Dermis microvascular lymphatic vessel endothelial cell (primary cell): ENCODE results near the gene COMP. TPM values are rescaled to one million over a fixed set of nuclear protein-coding genes. Genes with fewer than 3 reads are reported as not detected.
A peak's percentile ranks its signal among the peaks of the same experiment; 100 is the strongest.

Source experiments
- DNase-seq, 2 donors: peaks; one replicate each; pipeline versions ENCODE4 v3.0.0 to v3.0.0-alpha.2; 2010; ENCODE audit warnings: low read depth in 2 of 2
- total RNA-seq: library from RNA; depleted of rRNA; stranded (reverse); fragments of >200 nt; gene quantifications from 2 replicates; pipeline ENCODE4 v1.2.1, GENCODE V29; 2014

The COMP gene
- total RNA-seq, 1 donor from 2014 or later, result not detected

DNA sequence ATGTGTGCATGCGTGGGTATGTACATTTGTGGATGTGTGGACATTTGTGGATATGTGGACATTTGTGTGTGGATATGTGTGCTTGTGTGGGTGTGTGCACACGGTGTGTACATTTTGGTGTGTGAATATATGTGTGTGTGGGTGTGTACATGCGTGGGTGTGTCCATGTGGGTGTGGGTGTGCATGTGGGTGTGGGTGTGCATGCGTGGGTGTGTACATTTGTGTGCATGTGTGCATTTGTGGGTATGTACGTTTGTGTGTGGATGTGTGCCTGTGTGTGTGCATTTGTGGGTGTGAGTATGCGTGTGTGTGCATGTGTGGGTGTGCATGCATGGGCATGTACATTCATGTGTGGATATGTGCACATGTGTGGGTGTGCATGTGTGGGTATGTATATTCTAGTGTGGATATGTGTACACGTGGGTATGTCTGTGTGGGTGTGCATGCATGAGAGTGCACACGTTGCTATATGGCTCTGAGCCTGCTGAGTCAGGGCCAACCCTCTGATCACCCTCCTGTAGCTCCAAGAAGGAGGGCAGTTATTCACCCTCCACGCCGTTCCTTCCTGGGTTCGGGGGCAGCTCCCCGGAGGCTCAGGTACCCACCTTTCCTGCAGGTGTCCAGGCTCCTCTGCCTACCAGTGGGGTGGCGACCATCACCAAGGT, 20.3 kb downstream of the COMP start:
- no peak for DNase-seq

DNA sequence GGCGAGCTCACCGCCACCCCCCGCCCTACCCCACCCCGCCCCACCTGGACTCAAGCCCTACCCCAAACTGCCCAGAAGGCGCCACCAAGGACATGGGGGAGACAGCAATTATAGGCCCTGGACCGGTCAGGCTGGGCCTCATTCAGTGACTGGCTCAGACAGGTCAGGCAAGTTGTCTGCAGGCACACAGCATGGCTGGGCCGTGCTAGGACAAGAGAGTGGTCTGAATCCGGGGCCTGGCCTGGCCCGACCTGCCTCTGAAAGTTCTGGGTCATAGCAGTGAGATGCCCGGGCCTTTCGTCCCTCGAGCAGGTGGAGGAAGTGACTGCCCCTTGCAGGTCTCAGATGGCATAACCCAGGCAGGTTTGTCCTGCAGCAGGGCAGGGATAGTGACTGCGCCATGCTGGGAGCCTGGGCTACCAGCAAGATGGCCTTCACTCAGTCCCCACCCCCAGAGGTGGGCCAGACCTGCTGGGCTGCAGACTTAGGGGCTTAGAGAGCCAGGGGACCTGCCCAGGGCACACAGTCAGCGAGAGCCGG, 21.0 kb downstream of the COMP start:
- no peak for DNase-seq

DNA sequence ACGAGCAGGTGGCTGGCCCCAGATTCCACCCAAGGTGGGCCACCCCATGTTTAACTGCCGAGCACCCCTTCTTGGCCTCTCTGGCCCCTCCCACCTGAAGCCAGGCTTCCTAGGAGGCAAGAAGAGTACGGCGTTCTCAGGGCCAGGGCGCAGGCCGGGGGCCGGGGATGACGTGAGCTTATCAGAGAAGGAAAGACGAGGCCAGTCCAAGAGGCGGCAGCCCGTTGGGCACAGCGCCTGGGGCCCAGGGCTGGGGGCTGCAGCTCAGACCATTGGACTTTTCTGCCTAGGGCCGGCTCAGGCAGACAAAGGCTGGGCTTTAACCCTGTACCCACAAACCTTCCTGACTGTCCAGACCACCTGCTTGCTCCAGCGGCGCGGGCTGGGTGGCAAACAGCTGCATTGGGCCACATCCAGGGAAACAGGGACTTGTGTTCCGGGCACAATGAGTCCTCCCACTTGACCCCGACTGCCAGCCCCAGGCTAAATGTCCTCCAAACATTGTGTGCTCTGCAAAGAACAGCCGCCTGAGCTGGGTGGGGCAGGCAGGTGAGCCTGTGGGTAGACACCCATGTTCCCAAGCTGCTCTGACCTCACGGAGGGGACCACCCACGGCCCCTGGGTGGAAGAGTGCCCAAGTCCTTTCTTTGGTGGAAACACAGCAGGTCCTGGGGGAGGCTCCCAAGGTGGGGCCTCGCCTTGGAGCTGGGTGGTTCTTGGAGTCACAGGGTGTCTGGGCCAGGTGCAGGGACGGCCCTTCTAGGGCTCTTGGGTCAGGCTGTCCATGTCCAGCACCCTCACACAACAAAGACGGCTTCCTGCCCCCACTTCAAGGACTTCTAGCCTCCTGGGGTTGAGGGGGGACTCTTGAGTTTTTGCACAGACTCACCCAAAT, 21.9 kb downstream of the COMP start:
- no peak for DNase-seq

DNA sequence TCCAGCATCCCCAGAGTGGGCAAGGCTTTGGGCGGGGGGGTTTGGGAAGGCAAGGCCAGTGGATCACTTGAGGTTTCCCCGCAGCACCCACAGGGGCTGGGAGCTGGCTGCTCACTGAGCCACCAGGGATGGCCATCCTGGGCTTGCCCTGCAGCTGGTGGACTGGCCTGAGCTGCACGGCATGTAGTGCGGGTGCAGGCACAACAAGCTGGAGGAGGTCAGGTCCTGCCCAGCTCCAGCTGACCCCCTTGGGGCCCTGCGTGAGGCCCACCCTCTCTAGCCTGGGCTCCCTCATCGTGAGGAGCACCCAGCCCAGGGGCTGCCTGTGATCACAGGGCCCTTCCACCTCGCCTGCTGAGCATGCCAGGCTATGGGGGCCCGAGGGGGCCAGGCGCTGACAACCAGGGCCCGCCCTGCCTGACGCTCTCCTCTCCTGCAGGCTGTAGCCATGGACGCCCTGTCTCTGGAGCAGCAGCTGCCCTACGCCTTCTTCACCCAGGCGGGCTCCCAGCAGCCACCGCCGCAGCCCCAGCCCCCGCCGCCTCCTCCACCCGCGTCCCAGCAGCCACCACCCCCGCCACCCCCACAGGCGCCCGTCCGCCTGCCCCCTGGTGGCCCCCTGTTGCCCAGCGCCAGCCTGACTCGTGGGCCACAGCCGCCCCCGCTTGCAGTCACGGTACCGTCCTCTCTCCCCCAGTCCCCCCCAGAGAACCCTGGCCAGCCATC, 22.9 kb downstream of the COMP start:
- DNase-seq, result no peak

DNA sequence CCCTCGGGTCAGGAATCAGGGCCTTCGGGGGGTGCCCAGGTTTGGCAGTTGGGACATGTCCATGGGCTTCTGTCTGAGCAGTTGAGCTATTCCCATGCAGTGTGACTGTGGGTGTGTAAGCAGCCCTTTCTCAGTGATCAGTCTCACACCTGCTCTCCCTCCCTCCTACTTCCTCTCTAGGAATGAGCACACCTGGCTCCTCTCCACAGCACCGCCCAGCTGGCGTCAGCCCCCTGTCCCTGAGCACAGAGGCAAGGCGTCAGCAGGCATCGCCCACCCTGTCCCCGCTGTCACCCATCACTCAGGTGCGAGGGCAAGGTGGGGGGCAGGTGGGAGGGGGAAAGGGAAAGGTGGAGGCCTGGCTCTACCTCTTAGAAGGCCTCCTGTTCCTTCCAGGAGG, 25.9 kb downstream of the COMP start:
- DNase-seq, result no peak

DNA sequence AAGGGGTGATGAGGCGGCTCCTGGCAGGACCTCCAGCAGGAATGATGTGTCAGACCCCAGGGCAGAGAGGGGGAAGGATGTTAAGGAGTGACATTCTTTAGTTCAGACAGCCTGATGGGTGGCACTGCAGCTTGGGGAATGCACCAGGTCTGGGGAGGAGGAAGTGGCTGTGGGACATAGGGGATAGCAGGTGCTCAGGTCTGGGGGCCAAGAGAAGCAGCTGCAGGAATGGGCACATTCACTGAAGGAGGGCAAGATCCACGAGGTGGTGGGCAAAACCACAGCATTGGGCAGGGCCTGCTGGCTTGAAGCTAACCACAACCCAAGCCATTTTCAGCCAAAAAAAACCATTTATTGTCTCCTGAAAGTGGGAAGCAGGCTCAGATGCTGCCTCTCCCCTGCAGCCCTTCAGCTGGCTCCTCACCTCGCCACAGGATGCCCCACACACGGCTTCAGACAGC, 26.5 kb downstream of the COMP start:
- no peak for DNase-seq

DNA sequence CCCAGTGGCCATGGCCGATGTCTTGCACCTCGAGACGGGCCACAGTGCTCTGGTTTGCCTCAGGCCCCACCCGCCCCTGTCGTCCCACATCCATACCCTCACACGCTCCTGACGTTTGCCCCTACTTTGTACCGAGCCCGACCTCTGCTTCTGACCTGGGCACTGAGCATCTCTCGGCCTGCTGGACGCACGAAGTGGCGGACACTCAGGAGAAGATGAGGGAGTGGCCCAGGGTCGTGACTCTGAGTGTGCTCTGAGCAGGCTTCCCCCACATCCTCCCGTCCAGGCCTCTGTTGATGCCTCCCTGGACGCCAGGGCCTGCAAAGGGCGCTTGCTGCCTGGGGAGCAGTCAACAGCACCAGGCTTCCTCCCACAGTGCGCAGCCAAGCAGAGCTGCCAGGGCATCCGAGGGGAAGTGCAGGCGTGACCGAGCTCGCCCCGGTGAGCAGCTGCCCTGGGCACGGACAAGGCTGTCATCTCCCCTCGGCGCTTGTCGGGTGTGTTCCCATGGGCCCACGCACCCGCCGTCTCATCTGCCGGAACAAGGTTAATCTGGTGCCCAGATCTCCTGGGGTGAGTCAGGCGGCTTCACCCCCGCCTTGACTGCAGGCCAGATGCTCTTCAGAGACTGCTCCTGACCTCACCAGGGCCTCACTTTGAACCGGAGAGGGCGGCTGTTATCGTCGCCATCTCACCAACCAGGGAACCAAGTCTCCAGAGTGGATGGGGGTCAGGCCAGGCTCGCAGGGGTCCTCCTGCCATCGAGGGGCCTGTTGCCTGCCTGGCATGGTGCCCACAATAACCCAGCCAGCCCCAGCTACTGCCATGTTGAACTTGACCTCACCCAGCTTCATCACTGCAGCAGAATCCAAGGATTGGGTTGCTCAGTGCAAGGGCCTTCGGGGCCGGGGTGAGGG, 27.2 kb downstream of the COMP start:
- DNase-seq, result peak; percentile 29 to 54

DNA sequence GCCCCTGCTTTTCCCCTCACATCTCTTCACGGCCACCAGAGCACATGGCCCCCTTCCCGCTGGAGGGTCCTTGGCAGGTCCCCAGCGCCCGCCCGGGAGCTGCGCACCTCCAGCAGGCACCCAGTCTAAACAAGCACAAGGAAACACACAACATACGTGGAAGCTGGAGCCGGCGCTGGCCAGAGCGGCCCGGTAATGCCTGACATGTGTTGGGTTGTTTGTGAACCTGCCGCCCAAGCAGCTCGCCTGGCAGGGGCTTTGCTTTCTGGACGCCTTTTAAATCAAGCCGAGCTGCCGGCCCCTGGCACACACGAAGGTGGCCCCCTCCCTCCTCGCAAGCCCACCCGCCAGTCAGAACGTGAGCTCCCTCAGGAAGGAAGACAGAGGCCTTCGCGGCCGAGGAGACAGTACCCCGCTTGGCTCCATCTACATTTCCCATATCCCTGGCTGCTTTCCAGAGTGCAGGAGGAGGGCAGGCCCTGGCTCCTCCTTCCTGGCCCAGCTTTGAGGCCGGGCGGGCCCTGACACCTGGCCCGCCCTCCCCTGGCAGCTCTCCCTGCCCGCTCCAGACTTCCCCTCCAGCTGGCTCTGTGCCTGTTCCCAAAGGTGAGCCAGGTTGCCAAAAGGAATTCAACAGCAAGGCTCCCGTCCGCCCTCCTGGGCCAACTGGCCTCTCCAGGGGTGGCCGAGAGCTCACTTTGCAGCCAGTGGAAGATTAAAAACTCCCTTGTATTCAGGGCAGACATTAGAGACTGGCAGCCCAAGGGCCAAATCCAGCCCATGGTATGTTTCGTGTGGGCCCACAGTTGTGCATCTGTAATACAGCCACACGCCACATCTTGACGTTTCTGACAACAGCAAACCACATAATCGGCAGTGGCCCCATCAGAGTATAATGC, 28.7 kb downstream of the COMP start:
- DNase-seq, result peak; percentile 29 to 58

DNA sequence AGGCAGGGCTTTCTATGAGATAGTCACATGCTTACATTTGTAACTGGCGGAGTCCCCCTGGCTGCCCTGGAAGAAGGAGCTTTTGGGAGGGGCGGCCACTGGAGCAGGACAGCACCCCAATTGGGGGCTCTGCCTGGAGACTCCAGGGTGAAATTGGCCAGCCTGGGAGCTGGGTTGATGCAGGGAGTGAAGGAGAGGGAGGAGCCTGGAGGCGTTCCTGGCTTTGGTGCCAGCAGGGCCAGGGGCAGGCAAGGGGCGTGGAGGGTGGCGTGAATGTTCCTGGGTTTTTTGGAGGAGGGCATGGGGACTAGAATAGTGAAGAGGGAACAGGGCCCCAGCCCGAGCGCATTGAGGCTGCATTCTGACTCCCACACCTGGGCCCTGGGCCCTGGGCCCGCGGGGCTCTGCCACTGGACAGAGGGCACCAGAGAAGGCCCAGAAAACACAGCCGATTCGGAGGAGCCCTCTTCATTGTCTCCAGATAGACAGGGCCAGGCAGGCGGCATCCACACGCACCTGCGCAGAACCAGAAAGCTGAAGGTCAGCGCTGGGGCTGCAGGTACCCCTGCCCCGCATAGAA, 29.5 kb downstream of the COMP start:
- DNase-seq, result no peak

DNA sequence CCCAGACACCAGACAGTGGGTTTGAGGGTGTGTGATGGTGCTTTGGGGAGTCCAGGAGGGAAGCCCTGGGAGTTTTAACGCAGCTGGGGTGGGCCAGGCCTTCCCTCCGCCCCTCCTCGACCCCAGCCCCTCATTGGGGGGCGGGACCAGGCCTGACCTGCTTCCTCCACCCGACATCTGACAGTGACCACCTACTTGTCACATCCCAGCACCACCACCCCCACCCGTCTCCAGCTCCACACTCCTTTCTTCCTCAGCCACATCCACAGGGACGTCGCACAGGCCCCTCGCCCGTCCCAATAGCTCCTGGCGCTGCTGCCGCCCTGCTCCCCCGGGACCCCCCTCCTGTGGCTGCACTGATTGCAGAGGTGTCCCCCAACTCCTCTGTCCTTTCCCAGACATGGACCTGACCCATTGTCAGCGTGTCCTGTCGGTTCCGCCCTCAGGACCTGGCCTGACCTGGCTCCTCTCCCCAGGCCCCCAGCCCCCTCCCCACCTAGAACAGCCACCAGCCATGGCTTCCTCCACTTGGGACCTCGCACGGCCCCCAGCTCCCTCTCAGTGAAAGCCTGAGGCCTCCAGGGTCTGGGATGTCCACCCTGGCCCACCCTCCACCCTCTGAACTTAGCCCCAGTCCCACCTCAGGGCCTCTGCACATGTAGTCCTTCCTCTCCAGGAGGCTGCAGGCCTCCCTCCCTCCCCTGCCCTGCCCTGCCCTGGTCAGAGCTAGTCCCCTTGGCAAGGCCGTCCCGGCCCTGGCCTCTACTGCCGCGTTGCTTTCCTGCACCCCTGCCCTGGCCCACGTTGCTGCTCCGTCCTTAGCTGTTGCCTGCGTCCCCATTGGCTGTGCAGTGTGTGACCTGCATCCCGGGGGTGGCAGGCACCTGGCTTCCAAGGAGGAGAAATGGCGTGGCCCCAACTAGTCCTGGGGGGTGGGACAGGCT, 30.4 kb downstream of the COMP start:
- DNase-seq, result no peak

DNA sequence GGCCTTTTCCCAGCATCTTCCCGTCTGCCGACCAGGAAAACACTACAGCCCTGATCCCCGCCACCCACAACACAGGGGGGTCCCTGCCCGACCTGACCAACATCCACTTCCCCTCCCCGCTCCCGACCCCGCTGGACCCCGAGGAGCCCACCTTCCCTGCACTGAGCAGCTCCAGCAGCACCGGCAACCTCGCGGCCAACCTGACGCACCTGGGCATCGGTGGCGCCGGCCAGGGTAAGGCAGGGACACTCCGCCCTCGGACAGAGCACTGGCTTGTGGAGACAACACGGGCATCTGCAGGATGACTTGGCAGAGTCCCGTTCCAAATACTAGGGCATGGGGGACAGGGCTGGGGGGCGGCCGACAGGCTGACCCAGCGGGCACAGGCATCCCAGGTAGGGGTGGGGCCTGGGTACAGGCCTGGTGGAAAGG, 31.1 kb downstream of the COMP start:
- no peak for DNase-seq

DNA sequence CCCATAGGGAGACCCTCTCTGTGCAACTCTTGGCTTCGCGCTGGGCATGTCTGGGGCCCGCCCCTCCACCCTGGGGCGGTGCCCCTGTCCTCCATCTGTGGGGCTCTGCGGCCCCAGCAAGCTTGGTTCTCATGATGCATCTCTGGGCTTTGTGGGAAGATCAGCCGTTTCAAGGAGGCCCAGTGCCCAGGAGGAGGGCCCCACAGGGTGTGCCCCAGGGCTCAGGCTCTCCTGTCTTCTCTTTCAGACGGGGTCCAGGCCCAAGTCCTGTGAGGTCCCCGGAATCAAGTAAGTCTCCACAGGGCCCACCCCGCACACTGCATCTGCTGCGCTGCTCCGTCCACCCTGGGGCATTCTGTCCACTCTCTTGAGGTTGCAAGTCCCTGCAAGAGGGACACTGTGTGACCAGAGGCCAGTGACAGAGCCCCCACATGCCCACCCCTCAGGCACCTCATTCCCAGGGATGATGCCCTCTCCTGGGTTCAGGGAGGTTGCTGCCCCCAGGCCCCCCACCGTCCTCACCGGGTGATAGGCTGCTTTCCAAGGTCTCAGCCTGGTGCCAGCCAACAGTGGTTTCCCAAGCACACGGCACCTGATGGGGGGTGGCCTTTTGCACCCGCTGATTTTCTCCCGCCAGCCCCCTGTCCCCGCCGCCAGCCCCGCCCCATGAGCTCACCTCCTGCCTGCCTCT, 31.7 kb downstream of the COMP start:
- no peak for DNase-seq

DNA sequence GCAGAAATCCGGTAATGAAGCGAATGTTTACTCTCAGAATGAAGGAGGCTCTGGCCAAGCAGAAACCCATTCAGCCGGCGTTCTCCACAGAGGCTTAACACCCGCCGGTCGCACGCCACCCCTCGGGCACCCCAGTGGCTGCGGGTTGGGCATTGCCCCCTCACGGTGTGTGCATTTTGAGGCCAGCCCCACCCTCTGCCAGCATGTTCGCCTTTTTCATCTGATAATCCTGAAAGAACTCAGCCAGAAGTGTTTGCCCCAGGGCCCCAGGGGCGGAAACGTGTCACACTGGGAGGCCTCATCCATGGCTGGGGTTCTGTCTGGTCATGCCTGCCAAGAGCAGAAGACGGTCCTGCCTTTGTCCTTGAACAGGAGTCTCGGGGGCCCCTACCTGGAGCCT, 34.2 kb downstream of the COMP start:
- DNase-seq, result no peak

DNA sequence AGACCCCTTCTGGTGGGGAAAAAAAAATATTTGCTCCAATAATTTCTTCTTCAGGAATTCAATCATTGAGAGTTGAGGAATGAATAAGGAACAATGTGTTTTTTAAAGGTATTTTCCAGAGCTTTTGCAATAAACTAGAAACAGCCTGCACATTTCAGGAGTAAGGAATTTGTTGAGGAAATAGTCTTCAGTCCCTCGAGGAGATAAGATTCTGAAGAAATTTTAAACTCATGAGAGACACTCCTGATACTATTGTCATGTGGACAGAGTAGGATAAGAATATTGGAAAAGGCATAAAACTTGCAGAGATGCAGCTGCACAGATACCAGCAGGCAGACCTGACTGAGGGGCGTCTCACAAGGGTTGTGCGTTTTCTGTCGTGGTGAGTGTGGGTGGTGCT, 36.6 kb downstream of the COMP start:
- DNase-seq, result no peak

DNA sequence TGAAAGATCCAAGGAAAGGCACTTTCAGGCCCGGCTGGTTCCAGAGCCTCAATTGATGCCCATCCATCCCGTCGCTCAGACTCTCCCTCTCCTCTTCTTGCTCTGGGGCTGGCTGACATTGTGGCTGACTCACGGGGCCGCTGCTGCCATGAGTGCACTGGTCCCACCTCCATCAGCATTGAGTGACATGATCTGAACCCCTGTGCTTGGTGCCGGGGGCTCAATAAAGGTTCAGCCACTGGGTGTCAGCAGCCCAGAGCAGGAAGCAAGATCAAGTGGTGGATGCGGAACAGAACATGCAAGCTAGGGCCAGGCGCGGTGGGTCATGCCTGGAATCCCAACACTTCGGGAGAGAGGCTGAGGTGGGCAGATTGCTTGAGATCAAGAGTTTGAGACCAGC, 39.5 kb downstream of the COMP start:
- DNase-seq, result no peak

DNA sequence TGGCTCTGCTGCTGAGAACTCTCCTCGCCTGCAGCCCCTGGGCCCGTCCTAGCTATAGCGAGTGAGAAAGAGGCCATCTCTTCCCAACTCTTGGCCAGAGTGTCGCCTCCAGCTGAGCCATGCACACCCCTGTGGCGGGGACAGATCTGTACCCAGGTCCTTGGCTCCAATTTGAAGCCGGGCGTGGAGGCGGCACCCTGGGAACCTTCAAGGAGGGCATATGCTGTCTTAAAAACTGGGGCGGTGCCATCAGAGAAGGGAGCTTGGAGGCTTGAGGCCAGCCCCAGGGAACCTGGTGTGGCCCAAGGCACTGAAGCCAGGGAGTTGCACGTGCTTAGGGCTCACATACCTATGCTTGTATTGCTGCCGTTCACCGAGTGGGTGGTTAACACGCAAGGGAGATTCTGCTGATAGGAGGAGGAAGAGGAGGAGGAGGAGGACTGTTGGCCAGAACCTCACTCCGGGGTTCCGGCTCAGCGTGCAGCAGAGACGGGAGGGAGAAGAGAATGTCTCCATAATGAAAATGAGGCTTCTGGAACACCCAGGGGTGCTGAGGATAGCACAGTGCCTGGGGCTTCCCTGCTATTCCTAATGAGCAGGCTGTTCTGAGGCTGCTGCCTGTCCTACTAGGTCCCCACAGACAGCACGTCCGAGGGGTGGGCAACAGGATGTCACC, 40.7 kb downstream of the COMP start:
- DNase-seq, result no peak
